GM23338 (cell line): Measurements from ENCODE around the gene TRIM21.

ENCODE experiments used
- CREB1 ChIP-seq: fragments of 250-450 bp; sonication (Bioruptor Pico); IDR thresholded peaks from 2 replicates; pipeline ENCODE4 v1.5.0; 2020; ENCODE audit warnings: low read depth, mild to moderate bottlenecking, moderate library complexity
- ETS1 ChIP-seq: IDR thresholded peaks from 2 replicates; pipeline ENCODE4 v1.6.1; 2016; ENCODE audit warnings: antibody characterized with exemption
- EZH2 ChIP-seq: fragments of 200-600 bp; sonication (generic); IDR thresholded peaks from one replicate; pipeline ENCODE4 v1.8.0; 2017; ENCODE audit warnings: antibody characterized with exemption, mild to moderate bottlenecking, low read depth; ENCODE audit not compliant: unreplicated experiment
- EZH2phosphoT487 ChIP-seq: fragments of 200-600 bp; sonication (generic); IDR thresholded peaks from one replicate; pipeline ENCODE4 v1.8.1; 2018; ENCODE audit warnings: antibody characterized with exemption; ENCODE audit not compliant: unreplicated experiment
- JUNB ChIP-seq: IDR thresholded peaks from one replicate; pipeline ENCODE4 v1.6.1; 2016; ENCODE audit warnings: antibody characterized with exemption; ENCODE audit not compliant: unreplicated experiment
- NANOG ChIP-seq: IDR thresholded peaks from 2 replicates; pipeline ENCODE4 v1.6.1; 2016; ENCODE audit warnings: antibody characterized with exemption, borderline replicate concordance
- POLR2AphosphoS5 ChIP-seq: IDR thresholded peaks from 2 replicates; pipeline ENCODE4 v1.6.1; 2016; ENCODE audit warnings: antibody characterized with exemption, low read depth
- REST ChIP-seq: IDR thresholded peaks from one replicate; pipeline ENCODE4 v1.6.1; 2018; ENCODE audit warnings: antibody characterized with exemption; ENCODE audit not compliant: unreplicated experiment
- ZNF114 ChIP-seq: fragments of 250-450 bp; sonication (Bioruptor Pico); IDR thresholded peaks from 2 replicates; pipeline ENCODE4 v1.5.0; 2020; ENCODE audit warnings: mild to moderate bottlenecking, moderate library complexity
- ZNF331 ChIP-seq: fragments of 250-450 bp; sonication (Bioruptor Pico); IDR thresholded peaks from 2 replicates; pipeline ENCODE4 v1.5.0; 2020; ENCODE audit warnings: low read depth, mild to moderate bottlenecking, moderate library complexity
- TF ChIP-seq, protein P1 (sequence below), 2 experiments: fragments of 200-600 bp in 1 of 2; sonication (generic) in 1 of 2; conservative IDR thresholded peaks; 2 replicates each; pipeline versions ENCODE4 v1.5.1 to v1.6.1; 2016 to 2017; ENCODE audit warnings: antibody characterized with exemption in 2 of 2, low read depth in 2 of 2, mild to moderate bottlenecking in 2 of 2, moderate library complexity in 1 of 2

GRCh38 chr11:4375431-4376140 is 17.9 kb downstream of the TRIM21 start:
- TF ChIP-seq, protein P1, sequence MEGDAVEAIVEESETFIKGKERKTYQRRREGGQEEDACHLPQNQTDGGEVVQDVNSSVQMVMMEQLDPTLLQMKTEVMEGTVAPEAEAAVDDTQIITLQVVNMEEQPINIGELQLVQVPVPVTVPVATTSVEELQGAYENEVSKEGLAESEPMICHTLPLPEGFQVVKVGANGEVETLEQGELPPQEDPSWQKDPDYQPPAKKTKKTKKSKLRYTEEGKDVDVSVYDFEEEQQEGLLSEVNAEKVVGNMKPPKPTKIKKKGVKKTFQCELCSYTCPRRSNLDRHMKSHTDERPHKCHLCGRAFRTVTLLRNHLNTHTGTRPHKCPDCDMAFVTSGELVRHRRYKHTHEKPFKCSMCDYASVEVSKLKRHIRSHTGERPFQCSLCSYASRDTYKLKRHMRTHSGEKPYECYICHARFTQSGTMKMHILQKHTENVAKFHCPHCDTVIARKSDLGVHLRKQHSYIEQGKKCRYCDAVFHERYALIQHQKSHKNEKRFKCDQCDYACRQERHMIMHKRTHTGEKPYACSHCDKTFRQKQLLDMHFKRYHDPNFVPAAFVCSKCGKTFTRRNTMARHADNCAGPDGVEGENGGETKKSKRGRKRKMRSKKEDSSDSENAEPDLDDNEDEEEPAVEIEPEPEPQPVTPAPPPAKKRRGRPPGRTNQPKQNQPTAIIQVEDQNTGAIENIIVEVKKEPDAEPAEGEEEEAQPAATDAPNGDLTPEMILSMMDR (conservative IDR thresholded peaks at IDR 0.05; ENCODE audit: low read depth in 2 of 2), result no peak
- TF ChIP-seq EZH2 (no peak), CREB1 (CRISPR knock-in tag) (no peak), POLR2AphosphoS5 (no peak), EZH2phosphoT487 (no peak), REST (no peak), NANOG (no peak), ZNF114 (CRISPR knock-in tag) (no peak), ETS1 (no peak), JUNB (no peak), ZNF331 (no peak)
